ENCODE data around the gene CA12.

Gene CA12

DNA sequence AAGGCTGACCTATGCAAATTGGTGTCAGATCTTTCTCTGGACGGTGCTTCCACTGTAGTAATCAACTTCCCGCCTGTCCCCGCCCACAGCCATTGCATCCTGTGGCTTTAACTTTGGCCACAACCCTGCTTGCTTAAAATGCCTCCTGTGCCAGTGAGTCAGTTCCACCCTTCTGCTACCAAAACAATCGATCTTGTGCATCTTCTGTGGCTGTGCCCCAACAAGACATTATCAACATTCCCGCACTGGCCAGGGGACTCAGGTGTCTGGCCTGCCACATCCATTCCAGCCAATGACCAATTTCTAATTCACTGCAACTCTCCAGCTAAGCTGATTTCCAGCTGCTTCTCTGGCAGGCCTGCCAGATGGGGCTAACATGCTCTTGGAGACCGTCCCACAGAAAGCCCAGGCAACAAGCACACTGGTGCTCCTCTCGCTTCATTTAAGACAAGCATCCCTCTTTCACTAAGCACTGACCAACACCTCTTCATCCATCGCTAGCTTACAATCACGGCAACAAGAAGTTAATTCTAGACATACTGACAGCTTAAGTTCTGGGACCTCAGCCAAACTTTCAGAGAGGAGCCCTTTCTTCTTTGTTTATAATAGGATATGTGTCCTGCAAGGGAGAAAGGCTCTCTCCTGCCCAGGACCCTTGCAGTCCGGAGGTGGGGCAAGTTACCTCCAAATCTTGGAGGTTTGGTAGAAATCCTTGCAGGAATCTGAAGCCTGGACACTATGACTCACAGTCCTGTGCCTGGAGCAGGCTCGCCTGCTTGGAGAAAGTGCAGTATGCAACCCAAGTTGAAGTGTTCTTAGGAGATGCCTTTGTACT, 6.7 kb downstream of the CA12 start:
- DNase-seq: peak in 1 of 5 donors; percentile 54

DNA sequence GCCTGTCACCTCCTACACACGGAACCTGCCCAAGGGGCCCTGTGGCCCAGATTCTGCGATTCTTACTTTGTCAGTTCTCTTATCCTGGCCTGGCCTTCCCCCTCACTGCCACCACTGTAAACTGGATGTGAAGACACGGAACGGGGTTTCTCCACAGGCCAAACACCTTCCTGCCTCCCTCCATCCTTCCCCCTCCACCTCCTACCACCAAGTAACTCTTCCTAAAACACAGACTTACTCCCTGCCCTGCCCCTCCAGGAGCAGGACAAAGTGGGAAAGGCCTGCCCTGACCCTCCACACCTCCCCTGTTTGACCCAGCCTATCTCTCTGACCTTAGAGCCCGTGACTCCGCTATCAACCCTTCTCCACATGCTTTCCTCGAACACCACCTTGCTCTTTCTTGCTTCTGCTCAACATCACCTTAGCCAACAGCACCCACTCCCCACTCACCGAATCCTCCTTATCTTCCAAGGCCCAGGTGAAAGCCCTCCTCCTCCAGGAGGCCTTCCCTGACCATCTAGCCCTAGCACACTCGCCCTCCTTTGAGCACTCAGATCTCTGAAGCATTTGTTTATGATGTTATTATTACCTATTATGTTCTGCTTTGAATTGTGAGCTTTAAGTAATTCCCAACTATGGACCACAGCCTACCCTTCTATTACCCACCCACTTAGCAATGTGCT, 7.6 kb downstream of the CA12 start:
- DNase-seq: no peak

DNA sequence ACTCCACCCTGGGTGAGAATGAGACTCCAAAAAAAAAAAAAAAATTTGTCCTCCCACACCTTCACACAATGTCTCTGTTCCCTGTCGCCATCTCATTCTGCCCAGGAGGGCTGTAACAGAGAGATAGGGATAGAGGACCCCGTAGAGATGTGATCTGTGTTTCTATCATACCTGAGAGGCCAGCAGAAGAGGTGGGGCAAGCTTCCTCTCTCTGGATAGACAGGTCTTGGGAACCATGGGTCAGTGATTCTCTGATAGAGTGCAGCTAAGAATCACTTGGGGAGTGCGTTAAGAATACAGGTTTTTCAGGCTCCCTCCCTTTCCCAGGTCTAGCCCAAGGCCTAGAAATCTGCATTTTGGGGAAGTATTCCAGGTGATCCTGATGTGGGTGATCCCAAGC, 8.3 kb downstream of the CA12 start:
- DNase-seq: no peak

- DNase-seq: no peak
These were observed 8.9 kb downstream of the CA12 start for GRCh38 chr15:63372753-63373152.

- DNase-seq: peak in 1 of 5 donors; percentile 14
These were observed 9.5 kb downstream of the CA12 start for GRCh38 chr15:63372018-63372705.

DNA sequence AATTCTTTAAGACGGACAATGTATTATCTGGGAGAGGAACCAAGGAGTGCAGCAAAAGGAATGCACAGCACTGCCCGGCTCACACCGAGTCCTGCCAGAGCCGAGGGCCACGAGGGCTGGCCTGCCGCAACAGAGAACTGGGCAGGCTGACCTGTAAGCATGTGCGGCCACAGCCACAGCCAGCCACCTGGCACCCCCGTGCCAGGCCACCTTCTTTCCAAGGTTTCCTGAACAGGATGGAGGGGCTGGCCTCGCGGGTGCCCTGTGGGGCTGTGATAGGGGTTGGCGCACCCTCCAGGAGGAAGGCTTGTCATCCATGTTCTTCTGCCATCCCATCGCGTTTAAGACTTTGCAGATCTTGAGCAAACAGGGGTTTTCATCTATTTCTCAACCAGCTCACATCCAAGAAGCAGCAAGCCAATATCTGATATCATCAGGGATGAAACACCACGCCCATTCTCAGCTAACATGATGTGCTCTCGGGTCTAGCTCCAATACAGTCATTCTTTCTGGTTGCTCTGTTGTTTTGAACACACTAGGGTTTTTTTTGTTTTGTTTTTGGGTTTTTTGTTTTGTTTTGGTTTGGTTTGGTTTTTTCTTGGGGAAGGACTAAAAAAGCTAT, 10.2 kb downstream of the CA12 start:
- DNase-seq: no peak

DNA sequence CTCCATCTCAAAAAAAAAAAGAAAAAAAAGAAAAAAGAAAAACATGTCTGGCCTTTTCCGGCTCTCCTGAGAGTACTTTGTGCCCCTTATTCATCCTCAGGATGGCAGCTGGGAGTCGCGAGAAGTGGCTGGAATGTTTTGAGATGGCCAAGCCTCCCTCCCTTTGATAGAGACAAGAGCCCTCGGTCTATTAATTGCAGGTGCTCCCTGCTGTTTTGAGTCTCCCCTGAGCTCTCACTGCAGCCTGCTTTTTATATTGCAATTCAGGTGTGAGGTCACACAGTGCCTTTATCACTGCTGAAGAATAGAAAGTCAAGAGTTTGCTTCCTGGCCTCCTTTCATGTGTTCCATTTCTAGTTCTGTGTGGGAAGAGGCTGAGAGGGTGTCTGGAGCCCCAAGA, 10.9 kb downstream of the CA12 start:
- no peak for DNase-seq

GRCh38 chr15:63369781-63370180, 11.9 kb downstream of the CA12 start:
- no peak for DNase-seq

- DNase-seq: no peak
These were observed 12.3 kb downstream of the CA12 start for GRCh38 chr15:63369296-63369695.

GRCh38 chr15:63368503-63368902, 13.1 kb downstream of the CA12 start:
- no peak for DNase-seq

DNA sequence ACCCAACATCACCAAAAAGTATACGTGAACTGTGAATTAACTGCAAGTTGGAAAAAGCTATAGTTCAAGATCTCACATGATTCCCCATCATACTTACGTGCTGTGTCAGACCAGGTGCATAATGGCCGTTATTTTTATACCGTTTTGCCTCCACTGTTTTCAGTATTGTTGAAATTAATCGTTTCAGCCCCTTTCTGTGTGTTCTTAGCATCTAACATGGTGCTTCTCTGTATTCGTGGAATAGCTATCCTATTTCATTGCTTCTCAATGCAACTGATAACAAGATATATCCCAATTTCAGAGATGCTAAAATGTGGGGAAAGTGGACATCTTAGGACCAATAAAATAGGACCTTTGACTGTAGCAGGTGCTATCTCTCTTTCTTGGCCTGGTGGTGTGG, 13.7 kb downstream of the CA12 start:
- no peak for DNase-seq

- no peak for DNase-seq
These were observed 14.3 kb downstream of the CA12 start for GRCh38 chr15:63367390-63367789.

DNA sequence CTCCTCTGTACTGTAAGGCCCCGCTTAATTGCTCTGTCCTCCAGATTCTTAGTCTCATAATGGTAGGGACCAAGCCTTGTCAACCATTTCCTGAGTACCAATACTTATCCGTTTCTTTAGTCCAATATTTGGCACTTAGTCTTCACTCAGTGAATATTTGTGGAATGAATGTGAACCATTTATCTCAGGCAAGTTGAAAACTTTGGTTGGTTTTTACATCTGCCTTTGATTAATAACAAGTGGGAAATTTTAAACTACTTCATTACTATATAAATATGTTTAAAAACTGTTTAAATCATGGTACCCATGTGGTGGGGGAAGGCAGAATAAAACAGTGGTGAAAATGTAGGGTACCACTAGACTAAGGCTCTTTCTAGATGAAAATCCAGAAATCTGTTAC, 15.2 kb downstream of the CA12 start:
- DNase-seq: no peak

DNA sequence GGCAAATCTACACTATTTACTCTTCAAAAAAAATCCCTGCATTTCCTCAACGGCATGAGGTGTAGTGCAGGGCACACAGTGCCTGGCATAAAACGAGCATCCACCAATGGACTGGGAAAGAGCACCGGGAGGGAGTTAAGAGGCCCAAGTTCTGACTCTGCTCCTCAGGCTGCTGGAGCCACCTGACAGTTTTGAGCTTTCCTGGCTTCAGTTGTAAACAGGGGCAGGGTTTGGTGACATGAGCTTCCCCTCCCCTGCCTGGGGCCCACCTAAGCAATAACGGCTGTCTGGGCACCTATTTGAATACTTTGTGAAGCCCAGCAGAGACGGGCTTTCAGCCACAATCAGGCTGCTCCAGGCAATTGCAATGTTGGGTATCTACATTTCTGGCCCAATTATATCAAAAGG, 16.4 kb downstream of the CA12 start:
- no peak for DNase-seq

GRCh38 chr15:63364399-63365272, 17.0 kb downstream of the CA12 start:
- DNase-seq: no peak

DNA sequence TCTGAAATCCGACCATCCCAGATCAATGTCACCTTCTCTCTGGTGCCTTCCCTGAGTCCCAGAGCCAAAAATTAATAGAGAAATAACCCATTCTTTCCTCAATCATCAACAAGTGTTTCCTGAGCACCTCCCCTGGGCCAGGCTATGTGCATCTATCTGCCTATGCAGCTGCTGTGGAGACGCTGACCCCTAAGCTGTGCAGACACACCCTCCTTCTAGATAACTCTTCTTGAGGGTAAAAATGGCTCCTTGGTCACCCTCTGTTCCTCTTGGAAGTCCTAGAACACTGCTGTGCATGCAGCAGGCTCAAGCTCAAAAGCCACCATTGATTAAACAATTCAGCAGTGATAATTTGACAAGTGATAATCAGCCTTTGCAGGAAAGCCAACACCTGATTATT, 18.4 kb downstream of the CA12 start:
- DNase-seq: no peak

DNA sequence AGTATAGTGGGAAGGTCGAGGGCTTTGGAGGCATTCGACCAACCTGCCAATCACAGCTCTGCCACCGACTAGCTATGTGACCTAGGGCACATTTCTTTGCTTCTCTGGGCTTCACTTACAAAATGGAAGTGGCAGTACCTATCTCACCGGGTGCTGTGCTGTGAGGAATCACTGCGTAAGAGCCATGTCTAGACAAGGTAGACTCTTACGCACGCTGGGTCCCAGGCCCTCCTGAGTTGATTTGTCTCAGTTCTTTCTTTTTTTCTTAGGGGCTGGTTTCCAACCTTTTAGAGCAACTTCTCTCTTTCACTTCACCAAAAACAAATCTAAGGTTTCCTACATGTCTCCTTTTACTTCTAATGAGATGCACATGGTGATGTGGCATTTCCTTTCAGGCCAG, 18.8 kb downstream of the CA12 start:
- no peak for DNase-seq

DNA sequence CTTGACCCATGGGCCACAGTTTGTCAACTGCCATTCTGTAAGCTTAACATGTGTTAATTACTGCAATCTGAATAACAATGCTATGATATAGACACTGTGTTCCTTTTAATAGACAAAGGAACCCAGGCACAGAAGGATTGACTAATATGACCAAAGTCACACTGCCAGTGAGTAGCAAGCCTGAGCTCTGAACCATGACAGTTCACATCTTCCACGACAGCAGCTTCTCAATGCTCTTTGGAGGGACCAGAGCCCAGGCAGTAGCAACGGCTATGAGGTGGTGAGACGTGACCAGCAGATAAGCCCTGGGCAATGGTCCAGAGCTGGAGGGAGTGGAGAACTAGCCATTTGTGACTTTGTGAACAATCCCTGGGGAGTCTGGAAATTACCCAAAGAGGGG, 19.4 kb downstream of the CA12 start:
- no peak for DNase-seq

DNA sequence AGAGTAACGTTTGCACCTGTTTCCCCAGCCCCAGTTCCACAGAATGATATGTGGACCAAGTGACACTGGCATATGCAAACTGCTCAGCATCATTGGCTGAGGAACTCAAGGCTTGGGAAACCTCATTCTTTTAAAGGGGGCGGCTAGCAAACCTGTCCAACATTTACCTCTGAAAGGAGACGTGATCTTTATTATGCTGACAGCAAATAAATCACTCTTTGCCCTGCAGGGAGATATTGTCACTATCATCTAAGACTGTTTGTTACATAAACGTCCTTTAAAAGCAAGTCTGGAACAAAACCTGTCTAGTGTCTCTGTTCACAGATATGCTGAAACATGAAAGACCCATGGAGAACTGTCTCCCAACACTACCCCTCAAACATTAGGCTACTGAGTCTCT, 21.5 kb downstream of the CA12 start:
- no peak for DNase-seq

DNA sequence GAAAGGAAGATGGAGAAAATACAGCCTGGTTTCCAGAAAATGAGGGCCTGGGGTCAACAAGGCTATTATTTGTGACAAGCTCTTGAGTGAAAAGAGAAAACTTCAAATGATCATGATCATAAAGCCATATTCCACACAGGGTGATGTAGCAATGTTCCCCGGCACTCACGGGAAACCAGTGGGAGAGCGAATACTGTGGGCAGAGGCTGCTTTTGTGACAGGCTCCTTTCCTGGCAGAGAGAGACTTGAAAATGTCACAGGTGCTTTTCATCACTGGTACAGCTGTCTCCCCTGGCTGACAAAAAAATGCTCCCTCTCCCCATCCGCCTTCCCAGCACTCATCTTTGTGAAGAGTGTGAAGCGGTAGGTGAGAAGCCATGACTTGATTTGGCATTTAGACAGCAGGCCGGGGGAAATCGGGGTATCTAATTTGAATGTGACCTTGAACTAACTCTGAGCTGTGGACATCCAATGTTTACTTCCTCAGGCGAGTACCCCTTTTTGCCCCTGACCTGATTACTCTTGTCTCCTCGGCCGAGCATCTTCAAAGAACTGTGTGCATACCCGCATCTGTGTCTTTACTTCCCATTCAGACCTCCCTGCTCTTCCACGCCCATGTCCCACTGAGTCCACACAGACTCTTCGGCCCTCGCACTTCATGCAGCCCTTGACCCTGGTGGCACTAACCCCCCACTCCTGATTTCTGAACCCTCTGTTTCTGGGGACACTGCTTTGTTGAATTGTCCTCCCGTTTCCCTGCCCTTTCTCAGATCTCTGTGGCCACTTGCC, 23.2 kb downstream of the CA12 start:
- no peak for DNase-seq

GRCh38 chr15:63357731-63358130, 23.9 kb downstream of the CA12 start:
- DNase-seq: no peak

DNA sequence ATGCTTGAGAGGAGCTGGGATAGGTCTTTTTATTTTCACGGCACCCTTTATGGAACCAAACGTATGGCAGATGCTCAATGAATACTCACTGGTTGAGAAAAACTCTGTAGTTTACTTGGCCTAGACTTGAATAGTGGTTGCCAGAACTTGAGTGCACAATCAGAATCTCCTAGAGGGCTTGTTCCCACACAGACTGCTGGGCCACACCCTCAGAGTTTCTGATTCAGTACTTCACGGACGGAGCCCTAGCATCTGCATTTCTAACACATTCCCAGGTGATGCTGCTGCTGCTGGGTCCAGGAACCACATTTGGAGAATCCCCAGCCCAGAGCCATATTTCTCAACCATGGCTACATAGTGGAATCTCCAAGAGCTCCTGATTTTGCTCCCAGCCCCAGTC, 24.6 kb downstream of the CA12 start:
- DNase-seq: no peak

Data from T-helper 1 cell (primary cell).